Lower leg skin (tissue), 4 donors: Measurements from ENCODE around the gene GAK. TPM values are rescaled to one million over a fixed set of nuclear protein-coding genes. Genes with fewer than 3 reads are reported as not detected.

ENCODE experiments used
- DNase-seq, 2 donors: peaks; one replicate each; pipeline ENCODE4 v3.0.0-alpha.2; 2019; ENCODE audit warnings: low spot score in 2 of 2
- H3K4me3 ChIP-seq: fragments of 200-600 bp; sonication (generic); 2 replicates; pipeline ENCODE4 v1.5.1; 2017; ENCODE audit warnings: mild to moderate bottlenecking, low read depth; ENCODE audit not compliant: poor library complexity, severe bottlenecking
- POLR2A ChIP-seq, 2 donors: fragments of 450-650 bp; IDR thresholded peaks; one replicate each; pipeline ENCODE4 v1.6.1; 2016 to 2017; ENCODE audit warnings: antibody characterized with exemption in 2 of 2, mild to moderate bottlenecking in 1 of 2, moderate library complexity in 1 of 2
- WGBS, 2 donors: methylation state at CpG; one replicate each; pipeline ENCODE4 v1.1.5; 2018; 5-methylcytosine and 5-hydroxymethylcytosine counted together
- intact Hi-C: fragments of 100-400 bp; cut with DNase I; formaldehyde crosslinking; loops from one replicate; pipeline ENCODE4 v1.15.0; 2023; ENCODE audit warnings: low total_unique reads
- total RNA-seq, 4 donors: library from RNA; depleted of rRNA; stranded (reverse); fragments of >200 nt; gene quantifications; one replicate each; pipeline ENCODE4 v1.1.0, GENCODE V29; 2016
- TF ChIP-seq, protein P1 (sequence below), 3 donors: fragments of 450-650 bp; IDR thresholded peaks; one replicate each; pipeline ENCODE4 v1.5.1; 2016; ENCODE audit warnings: antibody characterized with exemption in 3 of 3, mild to moderate bottlenecking in 3 of 3, moderate library complexity in 2 of 3

Gene GAK
- total RNA-seq, 4 donors from 2014 or later = 94.7 to 154 (median 108) TPM

DNA sequence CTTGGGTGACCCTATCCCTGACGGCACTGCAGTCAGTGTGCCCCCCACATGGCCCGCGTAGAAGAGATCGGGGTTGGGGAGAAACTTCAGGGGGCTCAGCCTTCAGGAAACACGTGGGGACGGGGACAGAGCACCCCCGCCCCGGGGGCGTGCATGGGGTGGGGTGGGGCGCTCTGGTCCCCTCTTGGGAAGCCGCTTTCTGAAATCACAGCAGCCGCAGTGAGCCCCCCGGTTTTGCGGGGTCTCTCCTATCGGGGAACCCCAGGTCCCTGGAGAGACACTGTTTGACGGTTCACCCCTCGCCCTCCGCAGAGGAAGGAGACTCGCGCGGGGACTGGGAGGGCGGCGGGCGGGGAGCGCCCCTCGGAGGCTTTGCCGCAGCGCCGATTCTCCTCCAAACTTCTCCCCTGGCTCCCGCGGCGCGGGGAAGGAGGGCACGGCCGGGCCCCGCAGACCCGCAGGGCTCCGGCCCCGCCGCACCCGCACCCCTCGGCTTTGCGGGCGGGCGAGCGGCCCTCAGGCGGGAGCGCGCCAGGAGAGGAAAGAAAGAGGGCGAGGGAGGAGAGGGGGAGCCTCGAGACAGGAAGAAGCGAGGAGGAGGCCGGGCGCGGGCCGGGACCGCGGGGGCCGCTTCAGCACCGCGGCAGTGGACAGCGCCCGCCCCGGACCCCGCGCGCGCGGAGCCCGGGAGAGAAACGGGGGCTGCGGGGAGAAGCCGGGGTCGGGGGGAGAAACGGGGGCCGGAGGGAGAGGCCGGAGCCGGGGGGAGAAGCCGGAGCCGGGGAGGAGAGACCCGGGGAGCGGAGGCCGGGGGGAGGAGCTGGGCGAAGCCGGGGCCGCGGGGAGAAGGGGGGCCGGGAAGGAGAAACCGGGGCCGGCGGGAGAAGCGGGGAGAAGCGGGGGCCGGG lies 106.8 kb downstream of the GAK start:
- WGBS, 2 donors = 7 to 11% methylated on average over 47 to 77 of the region's 94 CpGs
- no peak for DNase-seq
- H3K4me3 ChIP-seq = no peak overlapping the region

DNA sequence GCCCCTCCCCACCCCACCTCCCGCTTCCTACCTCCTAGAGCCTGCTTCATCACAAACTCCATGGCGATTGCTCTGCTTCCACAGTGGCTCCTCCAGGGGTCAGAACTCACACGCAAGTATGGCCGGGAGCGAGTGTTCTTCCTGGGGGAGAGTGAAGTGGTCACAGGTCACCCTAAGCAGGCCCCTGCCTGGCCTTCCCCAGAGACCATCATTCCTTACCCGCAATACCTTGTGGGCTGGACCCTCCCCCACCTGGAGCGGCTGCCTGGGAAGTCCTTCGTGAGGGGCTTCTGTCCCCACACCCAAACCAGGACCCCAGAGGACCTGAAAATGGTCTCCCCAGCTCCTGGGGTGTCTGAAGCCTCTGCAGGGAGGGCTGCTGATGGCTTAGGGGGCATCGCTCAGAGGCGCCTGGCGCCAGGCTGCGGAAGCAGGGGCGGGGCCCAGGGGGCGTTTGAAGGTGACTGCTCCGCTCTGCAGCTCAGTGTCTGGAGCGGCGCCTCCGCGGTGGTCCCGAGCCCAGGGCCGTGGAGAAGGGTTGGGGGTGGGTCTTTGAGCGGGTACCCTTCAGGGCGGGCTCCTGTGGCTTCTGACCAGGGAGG lies 107.6 kb downstream of the GAK start:
- WGBS, 2 donors = 8 to 10% methylated on average over 15 to 23 of the region's 23 CpGs
- TF ChIP-seq POLR2A (IDR thresholded peaks at IDR 0.05) = no peak
- TF ChIP-seq, protein P1, sequence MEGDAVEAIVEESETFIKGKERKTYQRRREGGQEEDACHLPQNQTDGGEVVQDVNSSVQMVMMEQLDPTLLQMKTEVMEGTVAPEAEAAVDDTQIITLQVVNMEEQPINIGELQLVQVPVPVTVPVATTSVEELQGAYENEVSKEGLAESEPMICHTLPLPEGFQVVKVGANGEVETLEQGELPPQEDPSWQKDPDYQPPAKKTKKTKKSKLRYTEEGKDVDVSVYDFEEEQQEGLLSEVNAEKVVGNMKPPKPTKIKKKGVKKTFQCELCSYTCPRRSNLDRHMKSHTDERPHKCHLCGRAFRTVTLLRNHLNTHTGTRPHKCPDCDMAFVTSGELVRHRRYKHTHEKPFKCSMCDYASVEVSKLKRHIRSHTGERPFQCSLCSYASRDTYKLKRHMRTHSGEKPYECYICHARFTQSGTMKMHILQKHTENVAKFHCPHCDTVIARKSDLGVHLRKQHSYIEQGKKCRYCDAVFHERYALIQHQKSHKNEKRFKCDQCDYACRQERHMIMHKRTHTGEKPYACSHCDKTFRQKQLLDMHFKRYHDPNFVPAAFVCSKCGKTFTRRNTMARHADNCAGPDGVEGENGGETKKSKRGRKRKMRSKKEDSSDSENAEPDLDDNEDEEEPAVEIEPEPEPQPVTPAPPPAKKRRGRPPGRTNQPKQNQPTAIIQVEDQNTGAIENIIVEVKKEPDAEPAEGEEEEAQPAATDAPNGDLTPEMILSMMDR (IDR thresholded peaks at IDR 0.05) = no peak
- no peak overlapping the region for H3K4me3 ChIP-seq
- intact Hi-C loops = no loop called here
- DNase-seq = no peak

More for the DNA sequence above, 106.8 kb downstream of the GAK start:
- TF ChIP-seq, protein P1 (IDR thresholded peaks at IDR 0.05) = no peak
- TF ChIP-seq POLR2A (IDR thresholded peaks at IDR 0.05) = no peak
- intact Hi-C loops = no loop called here

GRCh38 chr4:823761-824460 lies 108.2 kb downstream of the GAK start:
- no peak for TF ChIP-seq POLR2A (IDR thresholded peaks at IDR 0.05)
- TF ChIP-seq, protein P1 (IDR thresholded peaks at IDR 0.05) = no peak
- no peak for DNase-seq

GRCh38 chr4:823176-823760 lies 108.8 kb downstream of the GAK start:
- H3K4me3 ChIP-seq = no peak overlapping the region
- DNase-seq = no peak
- intact Hi-C loops = no loop called here
- TF ChIP-seq, protein P1 (IDR thresholded peaks at IDR 0.05) = no peak
- no peak for TF ChIP-seq POLR2A (IDR thresholded peaks at IDR 0.05)
- 73 to 74% methylated on average over 15 to 21 of the region's 21 CpGs for WGBS, 2 donors

More at GRCh38 chr4:823761-824460, 108.2 kb downstream of the GAK start:
- intact Hi-C loops = no loop called here
- 34 to 37% methylated on average over 22 to 23 of the region's 24 CpGs for WGBS, 2 donors
- no peak overlapping the region for H3K4me3 ChIP-seq

GRCh38 chr4:822361-823175 lies 109.5 kb downstream of the GAK start:
- DNase-seq = no peak
- 33 to 46% methylated on average over 23 to 24 of the region's 24 CpGs for WGBS, 2 donors
- H3K4me3 ChIP-seq = no peak overlapping the region
- intact Hi-C loops = no loop called here
- TF ChIP-seq, protein P1 (IDR thresholded peaks at IDR 0.05) = no peak
- no peak for TF ChIP-seq POLR2A (IDR thresholded peaks at IDR 0.05)
